Activated T-cell treated with anti-CD3 and anti-CD28 coated beads, Interleukin-2, amount 50 U/mL, for 24 hours (primary cell): ENCODE data around the gene LAMTOR4.
"Not testable (repeated sequence)": the region's sequence is repeated elsewhere in the genome, so short reads cannot be mapped to it uniquely, and the experiment has no call there.

Experiments used
- DNase-seq: peaks from one replicate; pipeline ENCODE4 v3.0.0-alpha.2; 2020
- H3K27ac Mint-ChIP-seq: 2 replicates; pipeline ENCODE4 v1.8.0; 2020; ENCODE audit warnings: mild to moderate bottlenecking, mixed read lengths
- H3K27me3 Mint-ChIP-seq: 2 replicates; pipeline ENCODE4 v1.8.0; 2020; ENCODE audit warnings: mixed read lengths
- H3K36me3 Mint-ChIP-seq: 2 replicates; pipeline ENCODE4 v1.8.0; 2020; ENCODE audit warnings: low read depth, mixed read lengths
- H3K4me1 Mint-ChIP-seq: 2 replicates; pipeline ENCODE4 v1.8.0; 2020; ENCODE audit warnings: low read depth, mixed read lengths
- H3K4me3 Mint-ChIP-seq: 2 replicates; pipeline ENCODE4 v1.8.0; 2020; ENCODE audit warnings: mild to moderate bottlenecking, moderate library complexity, mixed read lengths
- H3K9me3 Mint-ChIP-seq: 2 replicates; pipeline ENCODE4 v1.8.0; 2020; ENCODE audit warnings: mixed read lengths

The LAMTOR4 gene

GRCh38 chr7:100169147-100169850 is 20.6 kb downstream of the LAMTOR4 start:
- Mint-ChIP-seq H3K9me3 (no peaks in the 10 kb centered on the region), H3K27ac (peak overlapping the region; percentile 66), H3K27me3 (peaks cover 2% of the 10 kb centered on the region), H3K4me1 (peaks cover 62% of the 10 kb centered on the region), H3K36me3 (no peaks in the 10 kb centered on the region), H3K4me3 (peak overlapping the region; percentile 72)
- DNase-seq: peak; percentile 52

GRCh38 chr7:100170101-100170897 is 21.6 kb downstream of the LAMTOR4 start:
- no peaks in the 10 kb centered on the region for H3K36me3 Mint-ChIP-seq
- H3K27ac Mint-ChIP-seq: no peak overlapping the region
- peaks cover 2% of the 10 kb centered on the region for H3K27me3 Mint-ChIP-seq
- peaks cover 59% of the 10 kb centered on the region for H3K4me1 Mint-ChIP-seq
- H3K9me3 Mint-ChIP-seq: no peaks in the 10 kb centered on the region
- peak overlapping the region; percentile 4 for H3K4me3 Mint-ChIP-seq
- no peak for DNase-seq

GRCh38 chr7:100171087-100171681 is 22.5 kb downstream of the LAMTOR4 start:
- Mint-ChIP-seq H3K36me3 (no peaks in the 10 kb centered on the region), H3K4me3 (peak overlapping the region; percentile 4), H3K27me3 (peaks cover 2% of the 10 kb centered on the region), H3K4me1 (peaks cover 55% of the 10 kb centered on the region), H3K27ac (no peak overlapping the region), H3K9me3 (no peaks in the 10 kb centered on the region)
- peak; percentile 58 for DNase-seq

GRCh38 chr7:100171840-100172239 is 23.1 kb downstream of the LAMTOR4 start:
- Mint-ChIP-seq H3K4me3 (peak overlapping the region; percentile 57), H3K9me3 (no peaks in the 10 kb centered on the region), H3K36me3 (no peaks in the 10 kb centered on the region), H3K4me1 (peaks cover 55% of the 10 kb centered on the region), H3K27me3 (peaks cover 2% of the 10 kb centered on the region), H3K27ac (peak overlapping the region; percentile 18)
- DNase-seq: no peak

- Mint-ChIP-seq H3K9me3 (no peaks in the 10 kb centered on the region), H3K27ac (peak overlapping the region; percentile 11), H3K4me1 (peaks cover 39% of the 10 kb centered on the region), H3K36me3 (no peaks in the 10 kb centered on the region), H3K27me3 (peaks cover 2% of the 10 kb centered on the region), H3K4me3 (no peak overlapping the region)
- no peak for DNase-seq
Observed at GRCh38 chr7:100173806-100174495, 25.2 kb downstream of the LAMTOR4 start.

DNA sequence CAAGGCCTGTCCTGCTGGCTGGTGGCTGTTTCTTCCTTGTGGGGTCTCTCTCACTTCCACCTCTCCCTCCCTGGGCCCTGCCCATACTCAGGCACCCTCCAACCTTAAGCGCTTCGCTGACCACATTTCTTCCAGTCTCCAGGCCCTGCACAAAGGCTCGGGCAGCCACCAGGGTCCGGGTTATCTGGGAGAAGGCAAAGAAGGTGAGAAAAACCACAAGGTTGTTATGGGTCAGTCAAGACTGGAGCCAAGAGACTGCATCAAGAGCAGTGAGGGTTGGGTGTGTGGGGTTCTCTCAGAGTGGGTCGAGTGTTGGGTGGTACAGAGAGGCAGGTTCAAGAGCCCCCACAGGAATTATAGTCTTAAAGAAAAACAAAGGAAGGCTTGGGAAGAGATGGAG is 25.9 kb downstream of the LAMTOR4 start:
- no peak overlapping the region for H3K27ac Mint-ChIP-seq
- H3K4me1 Mint-ChIP-seq: peaks cover 33% of the 10 kb centered on the region
- no peaks in the 10 kb centered on the region for H3K9me3 Mint-ChIP-seq
- no peaks in the 10 kb centered on the region for H3K36me3 Mint-ChIP-seq
- peaks cover 2% of the 10 kb centered on the region for H3K27me3 Mint-ChIP-seq
- no peak for DNase-seq
- H3K4me3 Mint-ChIP-seq: no peak overlapping the region

DNA sequence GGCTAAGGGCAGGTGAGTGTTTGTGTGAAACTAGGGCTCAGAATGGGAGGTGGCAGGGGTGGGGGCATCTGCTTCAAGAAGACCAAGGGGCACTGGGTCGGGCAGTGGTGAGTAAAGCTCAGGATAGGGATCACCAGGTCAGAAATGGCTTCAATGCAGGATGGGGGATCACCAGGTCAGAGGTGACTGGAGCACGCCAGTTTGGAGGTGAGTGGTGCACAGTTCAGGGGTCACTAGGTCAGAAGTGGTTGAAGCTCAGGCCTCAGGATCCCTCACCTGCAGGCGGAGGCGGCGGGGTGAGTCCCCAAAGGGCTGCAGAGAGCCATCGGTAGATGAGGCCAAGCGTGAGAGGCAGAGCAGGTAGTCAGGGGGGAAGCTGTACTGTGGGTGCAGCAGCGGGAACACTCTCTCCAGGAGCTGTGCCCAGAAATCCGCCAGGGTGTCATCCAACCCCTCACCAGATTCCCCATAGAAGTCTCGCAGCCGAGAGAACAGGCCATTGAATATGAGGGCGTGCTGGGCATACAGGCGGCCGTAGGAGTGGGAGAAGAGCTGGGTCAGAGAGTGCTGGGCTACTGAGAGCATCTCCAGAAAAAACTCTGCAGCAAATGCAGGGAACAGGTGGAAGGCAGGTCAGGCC is 26.7 kb downstream of the LAMTOR4 start:
- Mint-ChIP-seq H3K4me1 (peaks cover 28% of the 10 kb centered on the region), H3K27me3 (peaks cover 2% of the 10 kb centered on the region), H3K36me3 (no peaks in the 10 kb centered on the region), H3K4me3 (no peak overlapping the region), H3K27ac (peak overlapping the region; percentile 41), H3K9me3 (peaks cover 2% of the 10 kb centered on the region)
- peak; percentile 28 for DNase-seq

GRCh38 chr7:100176096-100177044 is 27.7 kb downstream of the LAMTOR4 start:
- no peaks in the 10 kb centered on the region for H3K36me3 Mint-ChIP-seq
- H3K4me1 Mint-ChIP-seq: peaks cover 31% of the 10 kb centered on the region
- no peaks in the 10 kb centered on the region for H3K27me3 Mint-ChIP-seq
- peak; percentile 27 for DNase-seq
- peak overlapping the region; percentile 80 for H3K4me3 Mint-ChIP-seq
- no peak overlapping the region for H3K27ac Mint-ChIP-seq
- H3K9me3 Mint-ChIP-seq: peaks cover 3% of the 10 kb centered on the region

DNA sequence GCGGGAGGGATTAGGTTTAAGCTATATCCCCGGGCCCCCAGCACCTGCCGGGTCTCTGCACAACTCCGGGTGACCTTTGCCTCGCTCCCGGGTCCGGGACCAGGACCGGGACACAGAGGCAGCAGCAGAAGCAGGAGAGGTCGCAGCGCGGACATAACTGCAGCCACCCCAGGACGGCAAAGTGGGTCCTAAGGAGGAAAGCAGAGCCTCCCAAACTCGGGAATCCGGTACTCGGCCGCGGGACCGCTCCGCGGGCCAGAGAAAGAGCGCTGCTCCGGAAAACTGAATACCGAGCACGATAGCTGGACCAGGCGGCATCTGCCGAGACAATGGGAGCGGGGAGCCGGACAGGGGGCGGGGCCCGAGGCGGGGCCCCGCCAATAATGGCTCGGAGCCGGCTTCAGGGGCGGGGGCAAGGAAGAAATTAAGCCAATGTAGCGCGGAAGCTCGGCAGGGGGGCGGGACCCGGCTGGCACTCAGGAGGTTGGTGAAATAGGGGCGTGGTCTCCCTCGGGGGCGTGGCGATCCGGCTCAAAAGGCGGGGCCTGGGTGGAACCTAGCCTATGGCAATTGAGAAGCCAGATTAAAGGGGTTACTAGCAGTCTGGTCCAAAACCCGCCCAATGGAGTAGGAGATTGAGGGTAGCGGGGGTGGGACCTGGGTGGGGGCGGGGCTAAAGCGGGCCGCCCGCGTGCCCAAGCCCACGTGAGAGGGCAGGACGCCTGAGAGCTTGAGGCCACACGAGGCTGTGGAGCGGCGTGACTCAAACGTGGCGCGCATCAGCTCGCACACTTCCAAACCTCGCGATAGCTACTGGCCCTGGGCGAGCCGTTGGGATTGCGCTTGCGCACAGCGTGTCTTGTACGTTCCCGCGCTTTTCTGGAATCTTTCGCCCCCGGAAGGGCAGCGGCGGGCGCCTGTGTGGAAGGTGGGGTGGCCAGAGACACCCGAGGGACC is 28.6 kb downstream of the LAMTOR4 start, which contains the start of the genes GPC2 and STAG3:
Gene GPC2 (minus strand): TSS at position 337 of the 957 bp plus-strand sequence. CDS start 182 bp downstream, at position 155.
Gene STAG3 (plus strand): TSS at position 874 of the 957 bp plus-strand sequence. CDS start 2,639 bp downstream, outside the sequence.
- peaks cover 3% of the 10 kb centered on the region for H3K9me3 Mint-ChIP-seq
- H3K27me3 Mint-ChIP-seq: no peaks in the 10 kb centered on the region
- H3K4me3 Mint-ChIP-seq: peak within 1 kb of the TSS; percentile 80
- DNase-seq: peak; percentile 99
- peaks cover 36% of the 10 kb centered on the region for H3K4me1 Mint-ChIP-seq
- peak within 1 kb of the TSS; percentile 44 for H3K27ac Mint-ChIP-seq
- H3K36me3 Mint-ChIP-seq: no peaks in the 10 kb centered on the region

GRCh38 chr7:100180084-100180483 is 31.4 kb downstream of the LAMTOR4 start:
- H3K27me3 Mint-ChIP-seq, H3K36me3 Mint-ChIP-seq, DNase-seq, H3K9me3 Mint-ChIP-seq, H3K27ac Mint-ChIP-seq: not testable (repeated sequence)
- H3K4me3 Mint-ChIP-seq: peak overlapping the region; percentile 45
- peaks cover 43% of the 10 kb centered on the region for H3K4me1 Mint-ChIP-seq

GRCh38 chr7:100182616-100183015 is 33.9 kb downstream of the LAMTOR4 start:
- H3K9me3 Mint-ChIP-seq, DNase-seq, H3K27me3 Mint-ChIP-seq, H3K36me3 Mint-ChIP-seq, H3K4me3 Mint-ChIP-seq, H3K27ac Mint-ChIP-seq: not testable (repeated sequence)
- H3K4me1 Mint-ChIP-seq: peaks cover 29% of the 10 kb centered on the region

DNA sequence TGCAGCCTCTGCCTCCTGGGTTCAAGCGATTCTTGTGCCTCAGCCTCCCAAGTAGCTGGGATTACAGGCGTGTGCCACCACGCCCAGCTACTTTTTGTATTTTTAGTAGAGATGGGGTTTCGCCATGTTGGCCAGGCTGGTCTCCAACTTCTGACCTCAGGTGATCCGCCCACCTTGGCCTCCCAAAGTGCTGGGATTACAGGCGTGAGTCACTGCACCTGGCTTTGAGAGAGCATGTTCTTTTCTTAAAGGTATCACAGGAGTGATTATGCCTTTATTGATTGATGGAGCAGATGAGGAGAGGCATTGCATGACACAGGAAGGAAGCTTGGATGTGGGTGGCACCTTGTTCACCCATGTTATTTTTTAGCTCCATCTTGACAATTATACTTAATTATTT is 34.4 kb downstream of the LAMTOR4 start:
- peaks cover 29% of the 10 kb centered on the region for H3K4me1 Mint-ChIP-seq
- DNase-seq: peak; percentile 17
- H3K4me3 Mint-ChIP-seq, H3K36me3 Mint-ChIP-seq, H3K27me3 Mint-ChIP-seq, H3K9me3 Mint-ChIP-seq, H3K27ac Mint-ChIP-seq: not testable (repeated sequence)
